Mucosa of descending colon (tissue), 3 donors: Measurements from ENCODE around the gene TSPAN11. TPM values are rescaled to one million over a fixed set of nuclear protein-coding genes. Genes with fewer than 3 reads are reported as not detected.

Experiments used
- ATAC-seq: fragments of 200-7000 bp; cut with Tn5 transposase; one replicate; pipeline ENCODE4 v1.9.1; 2020; ENCODE audit warnings: mild to moderate bottlenecking, moderate library complexity
- DNase-seq, 3 donors: peaks; one replicate each; pipeline ENCODE4 v3.0.0-alpha.2; 2020
- H3K36me3 ChIP-seq: fragments of 200-600 bp; one replicate; pipeline ENCODE4 v1.8.0; 2021; ENCODE audit warnings: low read depth, mild to moderate bottlenecking
- H3K4me1 ChIP-seq: fragments of 200-600 bp; one replicate; pipeline ENCODE4 v1.8.0; 2021; ENCODE audit warnings: low read depth, mild to moderate bottlenecking
- H3K4me3 ChIP-seq: fragments of 200-600 bp; one replicate; pipeline ENCODE4 v1.8.0; 2021; ENCODE audit warnings: mild to moderate bottlenecking
- H3K9me3 ChIP-seq: fragments of 200-600 bp; one replicate; pipeline ENCODE4 v1.8.0; 2021; ENCODE audit warnings: mild to moderate bottlenecking
- CTCF ChIP-seq: fragments of 200-600 bp; IDR thresholded peaks from one replicate; pipeline ENCODE4 v1.8.0; 2022; ENCODE audit warnings: antibody characterized with exemption, mild to moderate bottlenecking
- intact Hi-C, 2 donors: fragments of 100-400 bp; cut with DNase I in 1 of 2; cut with micrococcal nuclease in 1 of 2; formaldehyde crosslinking; loops; one replicate each; pipeline versions ENCODE4 v1.11.0 to v1.11.1; 2022; cut with DNase I, micrococcal nuclease
- total RNA-seq, 3 donors: library from RNA; stranded (reverse); fragmentation: NEBNext Ultra II Directional in 2 of 3; extraction: Animal tissue kit (Norgen Biotek cat#: 25700) in 2 of 3; gene quantifications; one replicate each; pipeline versions ENCODE4 v1.2.1 to v1.2.4, GENCODE V29; 2021 to 2023
- donor health status: DM: no; HTN: no; CAD: no; lungs with moderate emphysema.
- donor health status: DM: no; HTN: no; CAD: no.
- donor health status: DM: no; HTN: yes; CAD: no.

The TSPAN11 gene
- total RNA-seq, 3 donors from 2014 or later: 3.2 to 19.9 (median 4.2) TPM

GRCh38 chr12:30961030-30961429 lies 34.5 kb downstream of the TSPAN11 start:
- no peak for ATAC-seq
- no peaks in the 10 kb centered on the region for H3K4me1 ChIP-seq

GRCh38 chr12:30962047-30962446 lies 35.5 kb downstream of the TSPAN11 start:
- no peak overlapping the region for H3K4me3 ChIP-seq
- DNase-seq (no peak), ATAC-seq (no peak)
- intact Hi-C loops: no loop called here
- H3K9me3 ChIP-seq: no peaks in the 10 kb centered on the region
- no peak for TF ChIP-seq CTCF
- H3K36me3 ChIP-seq: no peaks in the 10 kb centered on the region
- H3K4me1 ChIP-seq: no peaks in the 10 kb centered on the region

More at GRCh38 chr12:30961030-30961429, 34.5 kb downstream of the TSPAN11 start:
- H3K4me3 ChIP-seq: no peak overlapping the region
- no peak for DNase-seq
- intact Hi-C loops: no loop called here
- H3K36me3 ChIP-seq: no peaks in the 10 kb centered on the region
- no peak for TF ChIP-seq CTCF
- H3K9me3 ChIP-seq: no peaks in the 10 kb centered on the region

GRCh38 chr12:30963709-30964564 lies 37.4 kb downstream of the TSPAN11 start:
- no peaks in the 10 kb centered on the region for H3K9me3 ChIP-seq
- H3K36me3 ChIP-seq: no peaks in the 10 kb centered on the region
- no peaks in the 10 kb centered on the region for H3K4me1 ChIP-seq
- no peak for ATAC-seq
- no peak overlapping the region for H3K4me3 ChIP-seq
- intact Hi-C loops: no loop called here
- no peak for DNase-seq
- no peak for TF ChIP-seq CTCF

- intact Hi-C loops: no loop called here
- no peaks in the 10 kb centered on the region for H3K9me3 ChIP-seq
- DNase-seq (peak in 1 of 3 donors; percentile 7), ATAC-seq (no peak)
- H3K4me3 ChIP-seq: no peak overlapping the region
- no peaks in the 10 kb centered on the region for H3K36me3 ChIP-seq
- H3K4me1 ChIP-seq: no peaks in the 10 kb centered on the region
- no peak for TF ChIP-seq CTCF
Measured at GRCh38 chr12:30964896-30965612, 38.5 kb downstream of the TSPAN11 start.

- intact Hi-C loops: no loop called here
- Histone ChIP-seq H3K4me3 (no peak overlapping the region), H3K36me3 (no peaks in the 10 kb centered on the region), H3K4me1 (no peaks in the 10 kb centered on the region), H3K9me3 (no peaks in the 10 kb centered on the region)
- ATAC-seq (no peak), DNase-seq (peak in 2 of 3 donors; percentile 15 to 23)
- no peak for TF ChIP-seq CTCF
Measured at GRCh38 chr12:30965613-30965985, 39.1 kb downstream of the TSPAN11 start.
